Parathyroid adenoma (tissue), 2 donors: Measurements from ENCODE around the gene GRID1.

Source experiments
- H2AFZ ChIP-seq: fragments of 300-600 bp; sonication (generic); one replicate; pipeline ENCODE4 v1.7.0; 2017; ENCODE audit warnings: antibody characterized with exemption, mild to moderate bottlenecking
- H3K27ac ChIP-seq: fragments of 300-600 bp; sonication (generic); one replicate; pipeline ENCODE4 v1.7.0; 2017
- H3K27me3 ChIP-seq: fragments of 300-600 bp; sonication (generic); one replicate; pipeline ENCODE4 v1.7.0; 2017; ENCODE audit warnings: low read length; ENCODE audit not compliant: control insufficient read depth, insufficient read depth
- H3K36me3 ChIP-seq: fragments of 300-600 bp; sonication (generic); one replicate; pipeline ENCODE4 v1.7.0; 2017; ENCODE audit warnings: low read length; ENCODE audit not compliant: control insufficient read depth, insufficient read depth
- H3K4me1 ChIP-seq: fragments of 300-600 bp; sonication (generic); one replicate; pipeline ENCODE4 v1.7.0; 2017; ENCODE audit warnings: control low read depth
- H3K4me2 ChIP-seq: fragments of 300-600 bp; sonication (generic); one replicate; pipeline ENCODE4 v1.7.0; 2017; ENCODE audit warnings: low read length
- H3K4me3 ChIP-seq: fragments of 300-600 bp; sonication (generic); one replicate; pipeline ENCODE4 v1.7.0; 2017; ENCODE audit warnings: low read depth, low read length
- H3K79me2 ChIP-seq: fragments of 300-600 bp; sonication (generic); one replicate; pipeline ENCODE4 v1.7.0; 2017; ENCODE audit warnings: control low read depth
- H3K9ac ChIP-seq: fragments of 300-600 bp; sonication (generic); one replicate; pipeline ENCODE4 v1.7.0; 2017; ENCODE audit warnings: mild to moderate bottlenecking
- H3K9me3 ChIP-seq: fragments of 300-600 bp; sonication (generic); one replicate; pipeline ENCODE4 v1.7.0; 2017; ENCODE audit warnings: low read length; ENCODE audit not compliant: control insufficient read depth
- CTCF ChIP-seq: fragments of 300-600 bp; sonication (generic); IDR thresholded peaks from one replicate; pipeline ENCODE4 v1.7.0; 2017; ENCODE audit warnings: antibody characterized with exemption, mild to moderate bottlenecking
- donor health status: primary hyperparathyroidism.

Gene GRID1

GRCh38 chr10:85986777-85987176 is 379.8 kb downstream of the GRID1 start:
- H3K9ac ChIP-seq, result no peak overlapping the region
- H3K4me2 ChIP-seq, result no peak overlapping the region
- no peak for TF ChIP-seq CTCF
- no peak overlapping the region for H3K27ac ChIP-seq
- H3K4me1 ChIP-seq, result no peaks in the 10 kb centered on the region
- no peaks in the 10 kb centered on the region for H3K36me3 ChIP-seq
- H2AFZ ChIP-seq, result no peak overlapping the region
- H3K4me3 ChIP-seq, result no peak overlapping the region
- no peaks in the 10 kb centered on the region for H3K79me2 ChIP-seq
- no peaks in the 10 kb centered on the region for H3K27me3 ChIP-seq
- H3K9me3 ChIP-seq, result no peaks in the 10 kb centered on the region

GRCh38 chr10:85983051-85983450 is 383.5 kb downstream of the GRID1 start:
- no peak overlapping the region for H3K4me2 ChIP-seq
- H3K27ac ChIP-seq, result no peak overlapping the region
- no peaks in the 10 kb centered on the region for H3K9me3 ChIP-seq
- no peak overlapping the region for H3K9ac ChIP-seq
- H3K27me3 ChIP-seq, result no peaks in the 10 kb centered on the region
- no peak overlapping the region for H3K4me3 ChIP-seq
- no peak overlapping the region for H2AFZ ChIP-seq
- no peaks in the 10 kb centered on the region for H3K79me2 ChIP-seq
- no peaks in the 10 kb centered on the region for H3K4me1 ChIP-seq
- H3K36me3 ChIP-seq, result no peaks in the 10 kb centered on the region
- TF ChIP-seq CTCF, result no peak

- H3K4me2 ChIP-seq, result no peak overlapping the region
- H3K4me3 ChIP-seq, result no peak overlapping the region
- TF ChIP-seq CTCF, result no peak
- H3K27me3 ChIP-seq, result no peaks in the 10 kb centered on the region
- no peaks in the 10 kb centered on the region for H3K9me3 ChIP-seq
- no peaks in the 10 kb centered on the region for H3K36me3 ChIP-seq
- H3K4me1 ChIP-seq, result no peaks in the 10 kb centered on the region
- H3K79me2 ChIP-seq, result no peaks in the 10 kb centered on the region
- H3K9ac ChIP-seq, result no peak overlapping the region
- H2AFZ ChIP-seq, result no peak overlapping the region
- H3K27ac ChIP-seq, result no peak overlapping the region
Measured at GRCh38 chr10:85979598-85979997, 387.0 kb downstream of the GRID1 start.

- H3K9me3 ChIP-seq, result no peaks in the 10 kb centered on the region
- H3K27me3 ChIP-seq, result no peaks in the 10 kb centered on the region
- no peaks in the 10 kb centered on the region for H3K36me3 ChIP-seq
- H3K4me3 ChIP-seq, result no peak overlapping the region
- no peak overlapping the region for H3K4me2 ChIP-seq
- no peak for TF ChIP-seq CTCF
- H3K9ac ChIP-seq, result no peak overlapping the region
- H3K27ac ChIP-seq, result no peak overlapping the region
- H3K4me1 ChIP-seq, result no peaks in the 10 kb centered on the region
- H2AFZ ChIP-seq, result no peak overlapping the region
- no peaks in the 10 kb centered on the region for H3K79me2 ChIP-seq
Measured at GRCh38 chr10:85978566-85979358, 387.8 kb downstream of the GRID1 start.

GRCh38 chr10:85977642-85978041 is 389.0 kb downstream of the GRID1 start:
- H3K36me3 ChIP-seq, result no peaks in the 10 kb centered on the region
- H3K27ac ChIP-seq, result no peak overlapping the region
- no peak overlapping the region for H3K4me3 ChIP-seq
- H3K9me3 ChIP-seq, result no peaks in the 10 kb centered on the region
- no peaks in the 10 kb centered on the region for H3K79me2 ChIP-seq
- no peak overlapping the region for H3K4me2 ChIP-seq
- no peak overlapping the region for H2AFZ ChIP-seq
- TF ChIP-seq CTCF, result no peak
- no peaks in the 10 kb centered on the region for H3K27me3 ChIP-seq
- no peaks in the 10 kb centered on the region for H3K4me1 ChIP-seq
- H3K9ac ChIP-seq, result no peak overlapping the region
